Muscle layer of colon (tissue), 2 donors: ENCODE measurements around the gene MED16.
"Not testable (repeated sequence)": the region's sequence is repeated elsewhere in the genome, so short reads cannot be mapped to it uniquely, and the experiment has no call there.

Source experiments
- H3K27ac ChIP-seq: one replicate; pipeline ENCODE4 v1.7.0; 2013; ENCODE audit warnings: low read depth, mild to moderate bottlenecking, low read length, moderate library complexity
- H3K27me3 ChIP-seq, 2 donors: one replicate each; pipeline ENCODE4 v1.7.0; 2013; ENCODE audit warnings: low read length in 2 of 2, mild to moderate bottlenecking in 2 of 2; ENCODE audit not compliant: insufficient read depth in 2 of 2, control insufficient read depth in 1 of 2
- H3K36me3 ChIP-seq: one replicate; pipeline ENCODE4 v1.7.0; 2013; ENCODE audit warnings: mild to moderate bottlenecking, low read length; ENCODE audit not compliant: insufficient read depth
- H3K4me1 ChIP-seq: one replicate; pipeline ENCODE4 v1.7.0; 2013; ENCODE audit warnings: mild to moderate bottlenecking, low read length; ENCODE audit not compliant: insufficient read depth
- H3K4me3 ChIP-seq, 2 donors: one replicate each; pipeline ENCODE4 v1.7.0; 2013; ENCODE audit warnings: low read length in 2 of 2, low read depth in 1 of 2, mild to moderate bottlenecking in 1 of 2, moderate library complexity in 1 of 2
- H3K9ac ChIP-seq: one replicate; pipeline ENCODE4 v1.7.0; 2013; ENCODE audit warnings: low read length
- H3K9me3 ChIP-seq: one replicate; pipeline ENCODE4 v1.7.0; 2013; ENCODE audit warnings: mild to moderate bottlenecking, low read length
- donor health status: abdominal sarcoma.
- donor health status: Adenocarcinoma of cecum.

Gene MED16

DNA sequence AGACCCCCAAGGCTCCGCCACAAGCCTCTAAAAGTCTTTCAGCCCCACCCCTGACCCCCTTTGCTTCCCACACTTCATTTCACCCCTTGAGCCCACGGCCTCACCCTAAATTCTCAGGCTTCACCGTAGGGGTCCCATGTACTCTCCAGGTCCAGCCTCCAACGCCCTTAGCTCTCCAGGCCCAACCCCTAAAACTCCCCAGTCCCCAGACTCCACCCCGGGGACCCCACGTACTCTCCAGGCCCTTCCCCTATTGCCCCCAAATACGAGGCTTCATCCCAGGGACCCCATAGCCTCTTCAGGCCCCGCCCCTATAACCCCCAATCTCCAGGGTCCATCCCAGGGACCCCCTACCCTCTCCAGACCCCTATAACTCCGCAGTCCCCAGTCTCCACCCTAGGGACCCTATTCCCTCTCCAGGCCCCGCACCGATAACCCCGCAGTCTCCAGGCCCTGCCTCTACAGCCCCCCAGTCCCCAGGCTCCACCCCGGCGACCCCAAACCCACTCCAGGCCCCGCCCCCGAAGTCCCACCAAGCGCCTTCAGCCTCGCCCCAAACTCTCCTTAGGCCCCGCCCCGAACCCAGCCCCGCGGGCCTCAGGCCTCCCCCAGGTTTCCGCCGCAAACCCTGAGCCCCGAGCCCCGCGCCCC, 619 bp downstream of the MED16 start:
- Histone ChIP-seq H3K27ac (peak overlapping the region; percentile 61), H3K36me3 (peaks cover 17% of the 10 kb centered on the region), H3K4me1 (peaks cover 6% of the 10 kb centered on the region), H3K9ac (peak overlapping the region; percentile 61), H3K9me3 (no peaks in the 10 kb centered on the region), H3K4me3 (peak overlapping the region; percentile 79 to 91), H3K27me3 (no peaks in the 10 kb centered on the region)

DNA sequence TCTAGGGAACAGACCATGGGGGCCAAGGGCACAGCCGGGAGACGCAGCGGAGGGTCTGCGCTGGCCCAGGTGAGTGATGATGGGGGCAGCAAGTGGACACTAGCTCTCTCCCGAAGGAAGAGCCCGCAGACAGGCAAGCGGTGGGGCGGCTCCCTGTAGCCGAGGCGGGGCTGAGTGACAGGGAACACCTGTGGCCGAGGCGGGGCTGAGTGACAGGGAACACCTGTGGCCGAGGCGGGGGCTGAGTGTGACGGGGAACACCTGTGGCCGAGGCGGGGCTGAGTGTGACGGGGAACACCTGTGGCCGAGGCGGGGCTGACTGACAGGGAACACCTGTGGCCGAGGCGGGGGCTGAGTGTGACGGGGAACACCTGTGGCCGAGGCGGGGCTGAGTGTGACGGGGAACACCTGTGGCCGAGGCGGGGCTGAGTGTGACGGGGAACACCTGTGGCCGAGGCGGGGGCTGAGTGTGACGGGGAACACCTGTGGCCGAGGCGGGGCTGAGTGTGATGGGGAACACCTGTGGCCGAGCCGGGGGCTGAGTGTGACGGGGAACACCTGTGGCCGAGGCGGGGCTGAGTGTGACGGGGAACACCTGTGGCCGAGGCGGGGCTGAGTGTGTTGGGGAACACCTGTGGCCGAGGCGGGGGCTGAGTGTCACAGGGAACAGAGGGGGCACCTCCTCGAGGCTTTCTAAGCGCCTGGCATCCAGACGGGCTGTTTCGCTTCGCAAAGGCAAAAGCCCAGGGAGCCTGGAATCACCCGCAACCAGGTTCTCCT, 1.4 kb downstream of the MED16 start:
- Histone ChIP-seq H3K9ac (peak overlapping the region; percentile 61), H3K27ac (peak overlapping the region; percentile 61), H3K36me3 (peaks cover 19% of the 10 kb centered on the region), H3K4me3 (peak overlapping the region; percentile 79 to 91)
- not testable (repeated sequence) for H3K4me1 ChIP-seq, H3K27me3 ChIP-seq, H3K9me3 ChIP-seq

DNA sequence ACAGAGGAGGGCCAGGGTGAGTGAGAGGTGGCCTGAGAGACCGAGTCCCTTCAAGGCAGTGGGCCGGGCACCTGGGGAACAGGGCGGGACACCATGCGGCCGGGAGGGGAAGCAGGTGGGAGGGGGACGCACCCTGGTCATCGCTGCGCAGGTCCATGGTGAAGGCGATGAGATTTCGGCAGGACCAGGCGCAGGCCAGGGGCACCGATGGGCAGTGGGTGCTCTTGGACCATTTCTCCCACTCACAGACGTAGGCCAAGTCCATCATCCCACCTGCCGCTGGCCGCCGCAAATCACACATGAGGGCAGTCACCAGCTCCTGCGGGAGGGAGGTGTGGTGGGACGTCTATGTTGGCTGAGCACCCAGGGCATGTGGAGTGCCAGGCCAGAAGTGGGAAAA, 2.2 kb downstream of the MED16 start:
- Histone ChIP-seq H3K4me1 (peaks cover 6% of the 10 kb centered on the region), H3K9ac (no peak overlapping the region), H3K27ac (no peak overlapping the region), H3K36me3 (peaks cover 25% of the 10 kb centered on the region), H3K4me3 (no peak overlapping the region), H3K9me3 (no peaks in the 10 kb centered on the region), H3K27me3 (no peaks in the 10 kb centered on the region)

DNA sequence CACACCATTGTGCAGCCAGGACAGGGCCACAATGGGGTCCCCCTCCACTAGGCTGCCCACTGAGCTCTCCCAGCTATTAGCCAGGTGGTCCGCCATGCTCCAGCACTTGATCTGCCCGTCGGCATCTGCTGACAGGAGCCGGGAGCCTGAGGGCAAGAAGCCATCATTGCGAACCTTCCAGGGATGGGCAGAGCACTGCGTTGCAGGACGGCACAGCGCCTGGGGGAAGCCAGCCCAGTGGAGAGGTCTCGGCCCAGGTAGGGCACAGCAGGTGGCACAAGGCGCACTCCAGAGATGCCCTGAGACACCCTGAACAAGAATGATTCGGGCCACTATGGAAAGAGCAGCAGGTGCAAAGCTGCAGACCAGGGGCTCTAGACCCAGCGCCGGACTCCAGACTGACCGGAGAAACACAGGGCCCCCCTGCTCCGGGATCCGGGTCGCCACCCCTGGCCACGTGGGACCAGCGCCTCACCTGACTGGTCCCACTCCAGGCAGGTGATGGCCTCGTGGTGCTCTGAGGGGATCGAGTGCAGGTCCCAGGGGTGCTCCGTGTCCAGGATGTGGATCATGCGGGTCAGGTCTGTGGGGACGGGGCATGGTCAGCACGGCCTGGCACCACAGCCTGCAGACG, 3.2 kb downstream of the MED16 start:
- no peaks in the 10 kb centered on the region for H3K27me3 ChIP-seq
- H3K4me3 ChIP-seq = no peak overlapping the region
- H3K9me3 ChIP-seq = no peaks in the 10 kb centered on the region
- H3K36me3 ChIP-seq = peaks cover 34% of the 10 kb centered on the region
- no peak overlapping the region for H3K9ac ChIP-seq
- no peak overlapping the region for H3K27ac ChIP-seq
- peaks cover 6% of the 10 kb centered on the region for H3K4me1 ChIP-seq

DNA sequence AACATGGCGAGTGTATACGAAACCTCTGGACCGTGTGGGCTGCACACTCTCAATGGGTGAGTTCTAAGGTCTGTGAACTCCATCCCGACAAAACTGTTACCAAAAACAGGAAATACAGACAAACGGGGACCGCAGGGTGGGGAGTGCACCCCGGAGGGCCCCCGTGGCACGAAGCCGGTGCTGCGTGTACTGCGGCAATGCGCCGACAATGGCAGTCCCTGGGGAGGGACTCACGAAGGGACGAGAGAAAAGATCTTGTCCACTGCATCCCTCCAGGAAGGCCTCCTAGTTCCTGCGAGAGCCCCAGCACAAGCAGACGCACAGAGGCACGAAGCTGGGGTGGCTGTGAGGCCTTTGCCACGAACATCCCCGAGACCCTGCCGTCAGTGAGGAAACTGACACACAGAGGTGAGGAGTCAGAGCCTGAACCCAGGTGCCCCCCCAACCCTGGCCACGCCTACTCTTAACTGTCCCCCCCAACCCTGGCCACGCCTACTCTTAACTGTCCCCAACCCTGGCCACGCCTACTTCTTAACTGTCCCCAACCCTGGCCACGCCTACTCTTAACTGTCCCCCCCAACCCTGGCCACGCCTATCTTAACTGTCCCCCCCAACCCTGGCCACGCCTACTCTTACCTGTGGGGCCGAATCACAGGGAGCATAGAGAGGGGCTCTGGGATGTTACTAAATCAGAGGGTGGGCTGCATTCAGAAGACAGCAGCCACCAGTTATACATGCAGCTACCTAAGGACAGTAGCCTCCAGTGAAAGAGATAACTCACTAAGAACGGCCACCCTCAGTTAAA, 4.2 kb downstream of the MED16 start:
- Histone ChIP-seq H3K4me1 (peaks cover 6% of the 10 kb centered on the region), H3K9me3 (no peaks in the 10 kb centered on the region), H3K27ac (no peak overlapping the region), H3K27me3 (no peaks in the 10 kb centered on the region), H3K36me3 (peaks cover 41% of the 10 kb centered on the region), H3K4me3 (no peak overlapping the region), H3K9ac (no peak overlapping the region)

DNA sequence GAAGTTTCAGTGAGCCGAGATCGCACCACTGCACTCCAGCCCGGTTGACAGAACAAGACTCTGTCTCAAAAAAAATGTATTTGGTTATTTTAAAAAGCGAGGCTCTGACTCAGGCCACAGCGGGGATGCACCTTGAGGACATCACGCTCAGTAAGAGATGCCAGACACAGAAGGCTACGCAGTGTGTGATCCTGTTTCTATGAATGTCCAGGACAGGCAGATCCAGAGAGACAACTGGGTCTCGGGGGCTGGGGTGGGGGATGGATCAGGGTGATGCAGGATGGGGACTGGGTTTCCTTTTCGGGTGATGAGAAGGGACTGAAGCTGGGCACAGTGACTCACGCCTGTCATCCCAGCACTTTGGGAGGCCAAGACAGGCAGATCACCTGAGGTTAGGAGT, 5.4 kb downstream of the MED16 start:
- no peak overlapping the region for H3K9ac ChIP-seq
- no peaks in the 10 kb centered on the region for H3K27me3 ChIP-seq
- no peak overlapping the region for H3K27ac ChIP-seq
- no peaks in the 10 kb centered on the region for H3K9me3 ChIP-seq
- H3K36me3 ChIP-seq = peaks cover 51% of the 10 kb centered on the region
- H3K4me1 ChIP-seq = peaks cover 6% of the 10 kb centered on the region
- H3K4me3 ChIP-seq = no peak overlapping the region

DNA sequence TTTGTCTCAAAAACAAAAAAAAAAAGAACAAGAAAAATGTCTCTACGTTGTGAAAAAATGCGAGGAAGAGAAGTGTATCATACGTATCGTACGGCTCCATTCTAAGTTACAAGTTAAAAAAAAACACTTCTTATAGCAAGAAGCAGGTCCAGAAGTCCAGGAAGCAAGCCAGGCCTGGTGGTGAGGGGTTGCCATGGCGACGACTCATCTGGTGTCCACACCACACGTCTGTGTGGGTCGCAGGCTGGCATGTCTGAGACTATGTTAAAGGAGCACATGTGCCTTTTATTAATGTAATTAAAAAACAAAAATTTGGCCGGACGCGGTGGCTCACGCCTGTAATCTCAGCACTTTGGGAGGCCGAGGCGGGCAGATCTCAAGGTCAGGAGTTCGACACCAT, 5.9 kb downstream of the MED16 start:
- Histone ChIP-seq H3K27me3 (no peaks in the 10 kb centered on the region), H3K9ac (no peak overlapping the region), H3K4me1 (peaks cover 4% of the 10 kb centered on the region), H3K4me3 (no peak overlapping the region), H3K9me3 (no peaks in the 10 kb centered on the region), H3K27ac (no peak overlapping the region), H3K36me3 (peaks cover 57% of the 10 kb centered on the region)

DNA sequence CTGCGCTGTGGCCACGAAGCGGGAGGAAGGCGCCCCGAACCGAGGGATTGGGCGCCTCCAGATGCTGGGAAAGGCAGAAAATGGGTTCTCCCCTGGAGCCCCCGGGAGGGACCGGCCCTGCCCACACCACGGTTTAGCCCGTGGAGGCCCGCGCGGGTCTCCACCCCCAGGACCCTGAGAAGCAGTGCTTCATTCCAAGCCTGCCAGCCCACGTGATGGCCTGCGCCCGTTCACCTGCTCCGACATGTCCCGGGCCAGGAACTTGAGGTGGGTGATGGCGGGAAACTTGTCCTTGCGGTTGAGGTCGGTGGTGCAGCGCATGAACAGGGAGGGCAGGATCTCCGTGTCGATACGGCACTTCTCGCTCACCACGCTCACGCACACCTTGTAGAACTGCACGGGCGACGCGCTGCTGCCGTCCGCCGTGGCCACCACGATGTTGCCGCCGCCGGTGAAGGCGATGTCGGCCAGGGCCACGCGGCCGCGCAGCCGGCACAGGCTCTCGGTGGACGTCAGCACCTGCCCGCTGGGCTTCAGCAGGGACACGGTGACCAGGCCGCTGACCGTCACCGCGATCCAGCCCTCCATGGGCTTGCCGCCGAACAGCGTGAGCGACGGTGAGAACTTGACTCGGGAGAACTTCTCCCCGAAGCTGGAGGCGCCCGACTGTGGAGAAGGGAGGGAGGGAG, 7.3 kb downstream of the MED16 start:
- Histone ChIP-seq H3K27ac (no peak overlapping the region), H3K9me3 (no peaks in the 10 kb centered on the region), H3K4me1 (no peaks in the 10 kb centered on the region), H3K9ac (no peak overlapping the region), H3K36me3 (peaks cover 70% of the 10 kb centered on the region), H3K27me3 (no peaks in the 10 kb centered on the region), H3K4me3 (no peak overlapping the region)

DNA sequence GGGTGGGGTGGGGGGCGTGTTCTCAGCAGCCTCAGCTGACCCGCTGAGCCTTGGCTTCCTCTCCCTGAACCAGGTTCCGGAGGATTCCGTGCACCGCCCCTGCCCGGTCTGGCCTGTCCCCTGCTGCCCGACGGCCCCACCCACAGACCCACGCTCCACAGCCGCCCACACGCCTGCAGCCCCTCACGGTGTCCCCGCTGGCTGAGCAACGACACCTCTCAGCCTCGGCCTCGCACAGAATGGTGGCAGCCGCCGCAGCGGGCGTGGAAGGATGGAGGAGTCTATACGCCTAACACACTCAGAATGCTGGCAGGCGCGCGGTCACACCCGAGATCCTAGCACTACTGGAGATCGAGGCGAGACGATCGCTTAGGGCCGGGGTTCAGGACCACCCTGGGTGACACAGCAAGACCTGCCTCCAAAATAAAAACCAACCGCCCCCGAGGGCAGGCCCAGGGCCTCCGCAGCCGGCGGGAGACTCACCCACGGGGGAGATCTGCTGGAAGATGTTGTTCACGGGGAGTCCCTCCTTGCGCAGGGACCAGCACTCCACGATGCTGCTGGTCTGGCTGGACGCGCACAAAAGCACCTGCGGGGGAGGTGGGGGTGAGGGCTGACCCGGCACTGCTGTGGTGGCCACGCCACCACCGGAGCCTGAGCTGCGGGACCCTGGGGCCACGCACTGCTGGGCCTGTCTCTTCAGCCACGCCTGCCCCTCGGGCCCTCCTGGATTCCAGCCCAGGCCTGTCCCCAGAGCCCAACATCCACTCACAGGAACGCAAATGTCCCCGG, 8.4 kb downstream of the MED16 start:
- H3K27ac ChIP-seq = no peak overlapping the region
- H3K36me3 ChIP-seq = peaks cover 61% of the 10 kb centered on the region
- H3K4me3 ChIP-seq = no peak overlapping the region
- H3K4me1 ChIP-seq = no peaks in the 10 kb centered on the region
- H3K27me3 ChIP-seq = no peaks in the 10 kb centered on the region
- H3K9ac ChIP-seq = no peak overlapping the region
- no peaks in the 10 kb centered on the region for H3K9me3 ChIP-seq

DNA sequence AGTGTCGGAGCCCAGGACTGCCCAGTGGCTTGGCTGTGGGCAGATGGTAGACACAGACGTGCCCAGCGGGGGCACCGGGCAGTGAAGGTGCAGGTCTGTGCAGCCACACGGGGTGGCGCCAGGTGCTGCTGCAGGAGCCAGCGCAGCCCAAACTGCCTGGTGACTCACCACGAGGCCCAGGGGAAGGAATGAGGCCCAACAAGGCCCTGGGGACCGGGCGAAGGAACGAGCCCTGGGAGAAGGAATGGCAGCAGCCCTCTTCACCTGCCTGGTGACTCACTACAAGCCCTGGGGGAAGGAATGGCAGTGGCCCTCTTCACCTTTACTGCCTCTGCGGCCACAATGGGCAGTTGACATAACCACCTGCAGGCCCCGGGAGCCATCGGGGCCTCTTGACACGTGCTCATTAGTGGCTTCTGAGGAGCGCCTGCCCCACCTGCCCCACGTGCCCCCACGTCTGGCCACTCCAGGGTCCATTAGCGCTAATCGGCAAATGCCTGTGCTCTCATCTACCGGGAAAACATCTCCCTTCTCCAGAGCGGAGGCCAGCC, 9.3 kb downstream of the MED16 start:
- Histone ChIP-seq H3K4me3 (no peak overlapping the region), H3K4me1 (no peaks in the 10 kb centered on the region), H3K9ac (no peak overlapping the region), H3K9me3 (no peaks in the 10 kb centered on the region), H3K36me3 (peaks cover 63% of the 10 kb centered on the region), H3K27ac (no peak overlapping the region), H3K27me3 (no peaks in the 10 kb centered on the region)
